Aorta (tissue), 5 donors: ENCODE measurements around the gene KDM3B. TPM values are rescaled to one million over a fixed set of nuclear protein-coding genes. Genes with fewer than 3 reads are reported as not detected.
"Not testable (repeated sequence)": the region's sequence is repeated elsewhere in the genome, so short reads cannot be mapped to it uniquely, and the experiment has no call there.

Source experiments
- ATAC-seq: fragments of 200-7000 bp; cut with Tn5 transposase; one replicate; pipeline ENCODE4 v1.9.1; 2022; ENCODE audit warnings: moderate library complexity; ENCODE audit not compliant: low FRiP score
- DNase-seq, 2 donors: peaks; one replicate each; pipeline ENCODE4 v3.0.0-alpha.2; 2020
- H3K27ac ChIP-seq, 2 donors: one replicate each; pipeline ENCODE4 v1.5.1; 2013; ENCODE audit warnings: low read length in 2 of 2, mild to moderate bottlenecking in 2 of 2, moderate library complexity in 2 of 2, control low read depth in 1 of 2, inconsistent platforms in 1 of 2, low read depth in 1 of 2
- H3K27me3 ChIP-seq, 2 donors: one replicate each; pipeline ENCODE4 v1.6.1; 2013; ENCODE audit warnings: control low read depth in 1 of 2, low read length in 1 of 2, mild to moderate bottlenecking in 1 of 2, moderate library complexity in 1 of 2; ENCODE audit not compliant: insufficient read depth in 2 of 2, control insufficient read depth in 1 of 2
- H3K36me3 ChIP-seq, 2 donors: one replicate each; pipeline ENCODE4 v1.6.1; 2013; ENCODE audit warnings: control low read depth in 1 of 2, low read length in 1 of 2, mild to moderate bottlenecking in 1 of 2; ENCODE audit not compliant: insufficient read depth in 2 of 2, control insufficient read depth in 1 of 2
- H3K4me1 ChIP-seq, 2 donors: one replicate each; pipeline ENCODE4 v1.6.1; 2013; ENCODE audit warnings: low read length in 2 of 2, control low read depth in 1 of 2, mild to moderate bottlenecking in 1 of 2, moderate library complexity in 1 of 2; ENCODE audit not compliant: insufficient read depth in 2 of 2, control insufficient read depth in 1 of 2
- H3K4me3 ChIP-seq, 2 donors: one replicate each; pipeline ENCODE4 v1.5.1; 2013; ENCODE audit warnings: low read length in 2 of 2, control low read depth in 1 of 2, mild to moderate bottlenecking in 1 of 2
- H3K9me3 ChIP-seq: one replicate; pipeline ENCODE4 v1.6.1; 2013; ENCODE audit warnings: mild to moderate bottlenecking, low read length; ENCODE audit not compliant: control insufficient read depth
- WGBS, 2 donors: extraction: QIAGEN DNeasy Blood & Tissue Kit; methylation state at CpG; one replicate each; pipeline ENCODE4 v1.1.7; 2013; 5-methylcytosine and 5-hydroxymethylcytosine counted together
- intact Hi-C, 2 donors: fragments of 100-400 bp; cut with DNase I; formaldehyde crosslinking; loops; one replicate each; pipeline versions ENCODE4 v1.14.2 to v1.15.0; 2022
- long read RNA-seq, 2 donors: library from polyadenylated mRNA; unstranded; transcript quantifications; one replicate each; pipeline ENCODE4 v2.0.0, GENCODE V29; 2020 to 2021
- polyA plus RNA-seq, 2 donors: library from polyadenylated mRNA; stranded (reverse); fragments of 200-250 nt; gene quantifications; one replicate each; pipeline ENCODE4 v1.2.3, GENCODE V29; 2013
- total RNA-seq, 2 donors: library from RNA; stranded (reverse); fragmentation: NEBNext Ultra II Directional; extraction: Animal tissue kit (Norgen Biotek cat#: 25700); gene quantifications; one replicate each; pipeline ENCODE4 v1.2.1, GENCODE V29; 2021
- donor health status: healthy with polysubstance abuse.
- donor health status: Bipolar disorder and iron deficiency.
- donor health status: DM: no; HTN: no; CAD: no.
- donor health status: DM: no; HTN: no; CAD: no.
- donor health status: DM: yes; HTN: yes; CAD: no.

The KDM3B gene, protein sequence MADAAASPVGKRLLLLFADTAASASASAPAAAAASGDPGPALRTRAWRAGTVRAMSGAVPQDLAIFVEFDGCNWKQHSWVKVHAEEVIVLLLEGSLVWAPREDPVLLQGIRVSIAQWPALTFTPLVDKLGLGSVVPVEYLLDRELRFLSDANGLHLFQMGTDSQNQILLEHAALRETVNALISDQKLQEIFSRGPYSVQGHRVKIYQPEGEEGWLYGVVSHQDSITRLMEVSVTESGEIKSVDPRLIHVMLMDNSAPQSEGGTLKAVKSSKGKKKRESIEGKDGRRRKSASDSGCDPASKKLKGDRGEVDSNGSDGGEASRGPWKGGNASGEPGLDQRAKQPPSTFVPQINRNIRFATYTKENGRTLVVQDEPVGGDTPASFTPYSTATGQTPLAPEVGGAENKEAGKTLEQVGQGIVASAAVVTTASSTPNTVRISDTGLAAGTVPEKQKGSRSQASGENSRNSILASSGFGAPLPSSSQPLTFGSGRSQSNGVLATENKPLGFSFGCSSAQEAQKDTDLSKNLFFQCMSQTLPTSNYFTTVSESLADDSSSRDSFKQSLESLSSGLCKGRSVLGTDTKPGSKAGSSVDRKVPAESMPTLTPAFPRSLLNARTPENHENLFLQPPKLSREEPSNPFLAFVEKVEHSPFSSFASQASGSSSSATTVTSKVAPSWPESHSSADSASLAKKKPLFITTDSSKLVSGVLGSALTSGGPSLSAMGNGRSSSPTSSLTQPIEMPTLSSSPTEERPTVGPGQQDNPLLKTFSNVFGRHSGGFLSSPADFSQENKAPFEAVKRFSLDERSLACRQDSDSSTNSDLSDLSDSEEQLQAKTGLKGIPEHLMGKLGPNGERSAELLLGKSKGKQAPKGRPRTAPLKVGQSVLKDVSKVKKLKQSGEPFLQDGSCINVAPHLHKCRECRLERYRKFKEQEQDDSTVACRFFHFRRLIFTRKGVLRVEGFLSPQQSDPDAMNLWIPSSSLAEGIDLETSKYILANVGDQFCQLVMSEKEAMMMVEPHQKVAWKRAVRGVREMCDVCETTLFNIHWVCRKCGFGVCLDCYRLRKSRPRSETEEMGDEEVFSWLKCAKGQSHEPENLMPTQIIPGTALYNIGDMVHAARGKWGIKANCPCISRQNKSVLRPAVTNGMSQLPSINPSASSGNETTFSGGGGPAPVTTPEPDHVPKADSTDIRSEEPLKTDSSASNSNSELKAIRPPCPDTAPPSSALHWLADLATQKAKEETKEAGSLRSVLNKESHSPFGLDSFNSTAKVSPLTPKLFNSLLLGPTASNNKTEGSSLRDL (N-terminal part only)
- total RNA-seq, result 10 to 100 TPM; 55.9 to 66.0 TPM
- 10 to 100 TPM; 17.4 to 27.2 TPM for polyA plus RNA-seq
- long read RNA-seq, donor 1, partial matches to known transcripts, result 21 of 24 reads
- long read RNA-seq, donor 1, other reads (novel, unspliced or antisense), result 3 of 24 reads
- long read RNA-seq, donor 2, full-length matches to known transcripts, result 1 of 26 reads
- long read RNA-seq, donor 2, partial matches to known transcripts, result 18 of 26 reads
- long read RNA-seq, donor 2, other reads (novel, unspliced or antisense), result 7 of 26 reads

DNA sequence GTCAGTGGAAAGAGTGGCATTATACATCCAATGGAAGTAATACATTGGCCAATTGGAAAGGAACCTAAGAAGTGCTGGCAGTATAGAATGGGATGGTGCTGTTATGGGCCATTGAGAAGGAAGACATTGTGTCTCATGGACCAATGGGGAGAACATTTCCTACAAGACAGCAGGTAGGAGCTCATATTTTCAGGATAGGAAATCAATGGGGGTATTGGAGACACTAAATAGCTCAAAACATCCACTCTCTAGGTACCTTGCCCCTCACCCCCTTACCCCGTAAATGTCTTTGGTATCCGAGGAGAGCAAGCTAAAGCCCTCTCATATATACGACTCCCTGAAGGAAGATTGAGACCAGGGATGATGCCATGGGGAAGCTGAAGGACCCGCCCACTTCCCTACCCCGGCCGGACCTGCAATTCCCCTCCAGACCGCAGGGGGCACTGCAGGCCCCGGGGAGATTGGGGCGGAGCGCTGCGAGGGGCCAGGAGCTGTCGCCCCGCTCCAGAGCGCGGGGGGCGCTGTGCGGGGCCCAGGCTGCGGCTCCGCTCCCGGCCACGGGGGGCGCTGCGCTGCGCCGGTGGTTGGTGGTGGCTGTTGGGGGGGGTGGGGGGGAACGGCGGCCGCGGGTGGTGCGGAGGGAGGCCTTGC lies at the start of gene KDM3B:
Gene KDM3B (plus strand): TSS at position 615 of the 651 bp plus-strand sequence. CDS start 111 bp downstream, outside the sequence.
- WGBS, 2 donors, result 7 to 10% methylated on average over 22 to 30 of the region's 30 CpGs
- DNase-seq, result peak; percentile 87 to 95
- no peaks in the 10 kb centered on the region for H3K27me3 ChIP-seq
- H3K4me3 ChIP-seq, result peak within 1 kb of the TSS; percentile 66 to 94
- H3K4me1 ChIP-seq, result peaks cover 2 to 6% of the 10 kb centered on the region in 2 donors
- no peaks in the 10 kb centered on the region for H3K9me3 ChIP-seq
- H3K27ac ChIP-seq, result peak within 1 kb of the TSS; percentile 66 to 81
- ATAC-seq, result peak; percentile 94
- intact Hi-C loops, result no loop called here
- H3K36me3 ChIP-seq, result peaks cover 0 to 2% of the 10 kb centered on the region in 2 donors

DNA sequence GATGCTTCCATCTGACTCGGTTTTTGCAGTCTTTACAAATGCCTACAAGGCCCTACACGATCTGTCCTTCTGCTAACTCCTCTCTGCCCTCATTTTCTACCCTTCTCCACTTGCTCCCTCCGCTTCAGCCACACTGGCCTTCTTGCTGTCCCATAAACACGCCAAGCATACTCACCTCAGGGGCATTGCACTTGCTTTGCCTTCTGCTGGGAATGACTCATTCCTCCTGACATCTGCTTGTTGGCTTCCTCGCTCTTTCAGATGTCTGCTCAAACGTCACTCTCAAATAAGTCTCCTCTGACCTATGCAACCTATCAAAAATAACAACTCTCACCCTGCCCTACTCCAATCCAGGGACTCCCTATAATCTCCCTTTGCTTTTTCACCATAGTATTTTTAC lies 49.1 kb upstream of the KDM3B start:
- H3K27ac ChIP-seq, result no peak overlapping the region
- H3K36me3 ChIP-seq, result no peaks in the 10 kb centered on the region
- no peaks in the 10 kb centered on the region for H3K4me1 ChIP-seq
- no peaks in the 10 kb centered on the region for H3K9me3 ChIP-seq
- H3K4me3 ChIP-seq, result no peak overlapping the region
- intact Hi-C loops, result no loop called here
- DNase-seq (no peak), ATAC-seq (no peak)
- 85 to 88% methylated on average over 6 of the region's 6 CpGs for WGBS, 2 donors
- no peaks in the 10 kb centered on the region for H3K27me3 ChIP-seq

DNA sequence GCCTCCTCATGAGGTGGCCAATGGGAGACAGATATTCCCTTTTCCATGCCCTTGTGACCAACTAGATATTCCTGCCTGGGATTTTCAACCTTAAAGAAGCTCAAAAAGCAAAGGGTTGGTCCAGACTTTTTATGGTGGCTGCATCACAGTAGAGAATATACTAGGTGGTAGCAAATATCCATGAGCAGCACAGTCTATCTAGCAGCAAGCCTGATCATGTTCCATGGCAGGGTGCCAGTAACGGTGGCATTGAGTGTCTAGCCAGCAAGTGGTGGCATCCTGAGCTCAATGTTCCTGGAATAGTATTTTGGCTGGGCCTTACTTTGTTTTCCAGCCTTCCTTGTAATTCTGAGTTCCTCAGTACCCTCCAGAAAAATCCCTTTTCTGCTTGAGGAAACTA lies 46.7 kb upstream of the KDM3B start:
- ATAC-seq, result no peak
- Histone ChIP-seq H3K27ac (no peak overlapping the region), H3K36me3 (no peaks in the 10 kb centered on the region), H3K4me3 (no peak overlapping the region), H3K4me1 (no peaks in the 10 kb centered on the region), H3K27me3 (no peaks in the 10 kb centered on the region), H3K9me3 (no peaks in the 10 kb centered on the region)
- no peak for DNase-seq
- WGBS, 2 donors, result 4 to 8% methylated on average over 1 of the region's 1 CpG
- intact Hi-C loops, result no loop called here

DNA sequence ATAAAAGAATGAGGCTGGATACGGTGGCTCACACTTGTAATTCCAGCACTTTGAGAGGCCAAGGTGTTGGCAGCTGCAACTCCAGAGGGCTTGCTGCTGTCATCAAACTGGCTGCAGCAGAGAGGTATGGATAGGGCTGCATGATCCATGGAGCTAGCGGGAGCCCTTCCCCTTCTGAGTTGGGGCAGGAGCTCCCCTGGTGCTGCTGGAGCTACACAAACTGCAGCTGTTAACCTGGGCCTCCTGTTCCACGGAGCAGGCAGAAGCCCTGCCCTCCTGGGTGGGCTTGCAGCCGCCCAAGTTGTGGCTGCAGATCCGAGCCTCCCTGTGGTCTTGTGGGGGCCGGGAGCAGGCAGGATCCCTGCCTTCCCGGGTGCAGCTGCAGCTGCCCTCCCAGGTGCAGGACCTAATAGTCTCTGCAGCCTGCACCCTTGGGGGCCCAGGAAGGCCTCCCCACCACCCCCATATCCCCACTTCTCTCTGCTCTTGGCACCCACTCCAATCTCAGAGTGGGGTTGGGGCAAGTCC lies 36.7 kb upstream of the KDM3B start:
- H3K27me3 ChIP-seq, result no peaks in the 10 kb centered on the region
- H3K4me3 ChIP-seq, result no peak overlapping the region
- WGBS, 2 donors, result 95% methylated on average over 7 of the region's 7 CpGs
- no peaks in the 10 kb centered on the region for H3K9me3 ChIP-seq
- no peak overlapping the region for H3K27ac ChIP-seq
- ATAC-seq (no peak), DNase-seq (no peak)
- intact Hi-C loops, result no loop called here
- H3K36me3 ChIP-seq, result no peaks in the 10 kb centered on the region
- H3K4me1 ChIP-seq, result no peaks in the 10 kb centered on the region

DNA sequence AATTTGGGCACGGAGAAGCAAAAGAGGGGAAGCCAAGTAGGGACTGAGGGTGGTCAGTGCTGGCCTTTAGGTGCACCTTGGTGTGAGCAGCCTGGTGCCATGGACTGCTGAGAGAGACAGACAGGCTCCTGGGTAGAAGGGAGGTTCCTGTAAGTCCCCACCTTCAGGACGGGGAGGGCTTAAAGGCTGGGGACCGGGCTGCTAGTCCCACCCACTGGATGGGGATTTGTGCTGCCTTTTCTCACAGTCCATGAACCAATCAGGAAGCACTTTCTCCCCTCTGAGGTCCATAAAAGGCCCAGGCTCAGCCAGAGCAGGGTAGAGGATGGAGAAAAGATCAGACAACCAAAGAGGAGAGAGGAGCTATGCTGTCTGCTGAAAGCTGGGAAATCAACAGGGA lies 36.1 kb upstream of the KDM3B start:
- Histone ChIP-seq H3K27ac (no peak overlapping the region), H3K9me3 (no peaks in the 10 kb centered on the region), H3K4me3 (no peak overlapping the region), H3K4me1 (no peaks in the 10 kb centered on the region), H3K27me3 (no peaks in the 10 kb centered on the region), H3K36me3 (no peaks in the 10 kb centered on the region)
- intact Hi-C loops, result no loop called here
- DNase-seq (no peak), ATAC-seq (no peak)
- 78 to 85% methylated on average over 3 of the region's 3 CpGs for WGBS, 2 donors

DNA sequence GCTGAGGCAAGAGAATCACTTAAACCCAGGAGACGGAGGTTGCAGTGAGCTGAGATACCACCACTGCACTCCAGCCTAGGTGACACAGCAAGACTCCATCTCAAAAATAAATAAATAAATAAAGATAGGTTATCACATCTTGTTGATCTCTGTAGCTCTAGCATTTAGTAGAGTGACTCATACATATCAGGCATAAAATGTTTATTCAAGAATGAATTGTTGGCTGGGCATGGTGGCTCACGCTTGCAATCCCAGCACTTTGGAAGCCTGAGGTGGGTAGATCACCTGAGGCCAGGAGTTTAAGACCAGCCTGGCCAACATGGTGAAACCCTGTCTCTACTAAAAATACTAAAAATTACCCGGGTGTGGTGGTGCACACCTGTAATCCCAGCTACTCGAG lies 34.3 kb upstream of the KDM3B start:
- H3K9me3 ChIP-seq, H3K27ac ChIP-seq, intact Hi-C loops, H3K4me1 ChIP-seq, H3K27me3 ChIP-seq, H3K4me3 ChIP-seq, DNase-seq, ATAC-seq, H3K36me3 ChIP-seq: not testable (repeated sequence)
- WGBS, 2 donors, result 94 to 96% methylated on average over 4 of the region's 4 CpGs

DNA sequence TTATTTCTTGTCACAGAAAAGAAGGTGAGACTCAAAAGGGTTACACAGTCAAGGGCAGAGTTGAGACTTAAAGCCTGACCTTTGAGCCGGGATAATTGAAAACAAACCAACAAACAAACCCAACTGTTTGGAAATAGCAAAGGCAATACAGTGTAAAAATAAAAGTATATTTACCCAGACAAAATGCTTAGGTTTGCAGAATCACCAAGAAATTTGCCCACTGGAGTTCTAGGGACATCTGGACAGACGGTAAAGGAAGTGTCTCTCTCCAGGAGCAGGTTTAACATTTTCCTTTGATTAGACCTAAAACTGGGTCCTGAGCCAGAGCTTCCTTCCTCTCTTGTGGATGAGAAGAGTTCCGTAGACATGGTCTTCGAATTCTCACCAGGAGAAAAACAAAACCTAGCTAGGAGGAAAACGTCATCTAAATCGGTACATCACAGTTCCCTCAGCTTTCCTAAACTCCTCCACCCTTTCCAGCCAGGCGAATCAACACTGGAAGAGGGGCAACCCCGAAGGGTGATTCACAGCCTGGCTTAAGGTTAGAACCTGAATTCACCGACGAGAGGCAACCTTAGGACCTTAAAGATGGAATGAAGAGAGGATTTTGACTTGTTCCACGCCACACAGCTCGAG lies 21.6 kb upstream of the KDM3B start:
- 1 to 2% methylated on average over 12 of the region's 12 CpGs for WGBS, 2 donors
- intact Hi-C loops, result no loop called here
- no peak for ATAC-seq

More for the DNA sequence above, 21.6 kb upstream of the KDM3B start:
- H3K27me3 ChIP-seq, result no peaks in the 10 kb centered on the region
- no peaks in the 10 kb centered on the region for H3K4me1 ChIP-seq
- no peaks in the 10 kb centered on the region for H3K36me3 ChIP-seq
- no peak overlapping the region for H3K27ac ChIP-seq
- no peak for DNase-seq
- H3K4me3 ChIP-seq, result no peak overlapping the region
- H3K9me3 ChIP-seq, result no peaks in the 10 kb centered on the region
